GM12875 (cell line): ENCODE results near the gene CD3D.

Experiments
- H3K4me3 ChIP-seq: one replicate; pipeline ENCODE4 v1.5.1; 2011; ENCODE audit warnings: low read depth, low read length, control low read depth
- TF ChIP-seq, protein P1 (sequence below): IDR thresholded peaks from 2 replicates; pipeline ENCODE4 v1.5.1; 2011; ENCODE audit warnings: low read depth, mild to moderate bottlenecking, control low read depth, inconsistent platforms, low read length, moderate library complexity, borderline replicate concordance; ENCODE audit not compliant: insufficient read depth

CD3D gene

DNA sequence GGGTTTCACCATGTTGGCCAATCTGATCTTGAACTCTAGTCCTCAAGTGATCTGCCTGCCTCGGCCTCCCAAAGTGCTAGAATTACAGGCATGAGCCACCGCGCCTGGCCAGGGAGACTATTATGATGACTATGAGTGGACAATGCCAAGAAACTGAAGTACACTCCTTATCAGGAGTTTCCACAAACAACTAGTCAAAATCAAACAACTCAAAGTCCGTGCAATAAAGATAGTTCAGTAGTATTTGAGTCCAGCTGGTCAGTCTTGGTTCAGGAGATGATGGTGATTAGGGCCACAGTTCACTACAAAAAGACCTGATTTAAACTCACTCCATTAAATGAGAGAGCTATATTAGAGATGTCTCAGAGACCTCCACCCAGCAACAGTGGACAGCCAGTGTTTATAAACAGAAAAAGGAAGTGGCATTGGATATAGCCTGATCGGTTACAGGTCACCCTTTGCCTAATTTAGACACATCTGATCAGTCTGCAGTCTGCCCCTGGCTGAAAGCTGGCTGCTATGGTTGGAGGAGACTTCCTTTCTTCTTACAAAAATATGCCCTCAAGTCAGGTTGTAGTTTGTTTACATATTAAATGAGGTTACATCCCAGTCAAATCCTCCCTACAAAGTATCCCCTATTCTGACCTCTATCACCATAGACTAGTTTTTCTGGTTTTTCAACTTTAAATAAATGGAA is 21.0 kb downstream of the CD3D start:
- no peak overlapping the region for H3K4me3 ChIP-seq
- TF ChIP-seq, protein P1, sequence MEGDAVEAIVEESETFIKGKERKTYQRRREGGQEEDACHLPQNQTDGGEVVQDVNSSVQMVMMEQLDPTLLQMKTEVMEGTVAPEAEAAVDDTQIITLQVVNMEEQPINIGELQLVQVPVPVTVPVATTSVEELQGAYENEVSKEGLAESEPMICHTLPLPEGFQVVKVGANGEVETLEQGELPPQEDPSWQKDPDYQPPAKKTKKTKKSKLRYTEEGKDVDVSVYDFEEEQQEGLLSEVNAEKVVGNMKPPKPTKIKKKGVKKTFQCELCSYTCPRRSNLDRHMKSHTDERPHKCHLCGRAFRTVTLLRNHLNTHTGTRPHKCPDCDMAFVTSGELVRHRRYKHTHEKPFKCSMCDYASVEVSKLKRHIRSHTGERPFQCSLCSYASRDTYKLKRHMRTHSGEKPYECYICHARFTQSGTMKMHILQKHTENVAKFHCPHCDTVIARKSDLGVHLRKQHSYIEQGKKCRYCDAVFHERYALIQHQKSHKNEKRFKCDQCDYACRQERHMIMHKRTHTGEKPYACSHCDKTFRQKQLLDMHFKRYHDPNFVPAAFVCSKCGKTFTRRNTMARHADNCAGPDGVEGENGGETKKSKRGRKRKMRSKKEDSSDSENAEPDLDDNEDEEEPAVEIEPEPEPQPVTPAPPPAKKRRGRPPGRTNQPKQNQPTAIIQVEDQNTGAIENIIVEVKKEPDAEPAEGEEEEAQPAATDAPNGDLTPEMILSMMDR, result no peak

DNA sequence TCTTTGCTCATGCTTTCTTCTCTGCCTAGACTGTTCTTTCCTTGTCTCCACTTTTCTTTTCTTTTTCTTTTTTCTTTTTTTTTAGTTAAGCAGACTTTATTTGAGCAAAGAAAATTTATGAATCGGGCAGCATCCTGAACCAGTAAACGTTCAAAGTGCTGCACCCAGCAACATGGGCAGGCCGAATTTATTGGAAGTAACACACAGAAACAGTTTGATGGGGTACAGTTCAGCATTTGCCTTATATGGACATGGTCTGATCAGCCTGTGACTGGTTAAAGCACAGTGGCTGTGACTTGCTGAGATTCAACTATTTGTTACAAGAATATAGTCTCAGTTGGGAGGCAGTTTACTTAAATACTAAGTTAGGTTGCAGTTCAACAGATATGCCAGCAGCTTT is 22.0 kb downstream of the CD3D start:
- TF ChIP-seq, protein P1, result no peak
- H3K4me3 ChIP-seq, result no peak overlapping the region

DNA sequence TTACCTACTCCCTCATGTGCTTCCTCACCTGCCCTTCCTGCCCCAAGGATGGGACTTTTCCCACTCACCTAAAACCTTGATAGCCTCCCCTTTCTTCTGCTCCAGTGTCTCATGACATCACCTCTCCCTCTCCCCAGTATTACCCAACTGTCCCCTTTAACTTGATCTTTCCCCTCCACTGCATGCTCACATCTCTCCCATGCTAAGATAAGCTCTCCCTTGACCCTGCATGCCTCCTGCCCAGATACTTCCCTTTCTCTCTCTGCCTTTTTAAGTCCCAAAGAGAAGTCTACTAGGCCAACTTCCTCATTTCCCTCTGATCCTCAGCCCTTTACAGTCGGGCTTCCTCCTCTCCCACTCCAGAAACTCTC is 23.2 kb downstream of the CD3D start:
- TF ChIP-seq, protein P1, result no peak
- no peak overlapping the region for H3K4me3 ChIP-seq

DNA sequence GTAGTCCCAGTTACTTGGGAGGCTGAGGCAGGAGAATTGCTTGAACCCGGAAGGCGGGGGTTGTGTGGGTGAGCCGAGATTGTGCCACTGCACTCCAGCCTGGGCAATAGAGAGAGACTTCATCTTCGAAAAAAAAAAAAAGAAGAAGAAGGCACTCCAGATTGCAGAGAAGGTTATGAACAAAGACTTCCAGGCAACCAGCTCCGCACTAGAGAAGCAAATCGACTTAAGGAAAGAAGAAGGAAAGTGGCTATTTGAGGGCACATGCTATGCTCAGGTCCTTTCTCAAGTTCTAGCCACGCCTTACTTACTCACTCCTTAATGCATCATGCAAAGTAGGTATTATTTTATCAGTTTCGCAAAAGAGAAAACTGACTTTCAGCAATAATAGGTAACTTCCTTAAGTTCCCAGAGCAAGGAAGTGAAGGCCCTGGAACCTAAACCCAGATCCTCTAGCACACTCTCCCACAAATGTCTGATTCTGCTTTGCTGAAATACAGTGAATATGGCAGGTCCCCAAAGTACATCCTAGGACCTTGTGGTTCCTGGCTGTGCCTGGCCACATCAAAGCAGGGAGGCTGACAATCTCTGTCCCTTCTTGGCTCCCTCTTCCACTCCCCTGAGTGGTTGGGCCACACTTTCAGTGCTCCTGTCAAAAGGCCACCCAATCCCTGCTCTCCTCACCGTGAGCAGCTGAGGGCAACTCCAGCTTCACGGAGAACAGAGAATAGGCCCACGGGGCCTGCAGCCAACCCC is 23.7 kb downstream of the CD3D start:
- TF ChIP-seq, protein P1, result no peak
- H3K4me3 ChIP-seq, result no peak overlapping the region

DNA sequence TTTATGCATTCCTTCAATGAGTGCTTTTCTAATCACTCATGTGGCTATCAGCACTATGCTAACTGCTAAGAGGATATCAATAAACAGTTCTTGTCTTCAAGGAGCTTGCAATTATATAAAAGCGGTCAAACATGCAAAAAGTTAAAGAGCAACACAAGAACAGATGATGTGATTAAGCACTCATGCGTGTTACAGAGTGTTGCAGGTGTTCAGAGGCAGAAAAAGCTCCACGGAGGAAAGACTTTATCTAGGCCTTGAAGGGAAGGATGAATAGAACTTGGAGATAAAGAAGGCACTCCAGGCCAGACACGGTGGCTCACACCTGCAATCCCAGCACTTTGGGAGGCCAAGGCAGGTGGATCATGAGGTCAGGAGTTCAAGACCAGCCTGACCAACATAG is 24.4 kb downstream of the CD3D start:
- TF ChIP-seq, protein P1, result no peak
- H3K4me3 ChIP-seq, result no peak overlapping the region

DNA sequence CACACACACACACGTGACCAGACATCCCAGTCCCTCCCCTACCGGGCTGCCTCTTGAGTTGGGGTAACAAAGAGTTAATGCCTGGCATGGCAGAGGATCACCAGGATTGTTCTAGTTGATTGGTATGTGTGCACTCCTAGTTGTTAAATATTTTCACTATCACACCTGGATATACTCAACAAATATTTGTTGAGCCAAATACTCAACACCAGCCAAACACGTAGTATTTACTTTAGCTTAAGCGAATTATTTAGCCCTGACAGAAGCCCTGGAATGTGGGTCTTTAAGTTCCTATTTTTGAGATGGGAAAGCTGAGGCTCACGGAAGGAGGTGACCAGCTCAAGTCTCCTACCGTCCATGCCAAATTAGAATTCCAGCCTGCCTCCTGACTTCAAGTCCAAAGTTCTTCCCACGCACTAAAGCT is 27.5 kb downstream of the CD3D start:
- H3K4me3 ChIP-seq, result no peak overlapping the region
- TF ChIP-seq, protein P1, result no peak

DNA sequence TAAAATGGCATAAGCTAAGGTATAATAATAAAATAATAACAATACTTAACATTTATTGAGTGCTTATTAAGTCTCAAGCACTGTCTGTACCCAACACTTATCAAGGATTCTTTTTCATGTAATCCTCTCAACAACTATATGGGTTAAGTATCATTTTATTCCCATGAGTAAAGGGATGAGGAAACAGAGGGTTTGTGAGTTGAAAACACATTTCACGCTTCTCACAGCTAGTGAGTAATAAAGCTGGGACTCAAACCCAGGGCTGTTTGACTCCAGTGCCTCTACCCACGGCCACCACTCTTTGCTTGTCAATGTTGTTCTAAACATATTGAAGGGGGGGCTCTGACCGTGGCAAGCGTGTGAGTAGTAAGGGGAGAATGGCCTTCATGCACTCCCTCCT is 29.3 kb downstream of the CD3D start:
- no peak overlapping the region for H3K4me3 ChIP-seq
- TF ChIP-seq, protein P1, result no peak
